GM12874 (cell line): Measurements from ENCODE around the gene DZIP1.

Experiments used
- TF ChIP-seq, protein P1 (sequence below): IDR thresholded peaks from 2 replicates; pipeline ENCODE4 v1.5.1; 2011; ENCODE audit warnings: low read depth, mild to moderate bottlenecking, control low read depth, low read length, moderate library complexity; ENCODE audit not compliant: insufficient read depth

Gene DZIP1

GRCh38 chr13:95641291-95642027 is 3.0 kb downstream of the DZIP1 start:
- TF ChIP-seq, protein P1, sequence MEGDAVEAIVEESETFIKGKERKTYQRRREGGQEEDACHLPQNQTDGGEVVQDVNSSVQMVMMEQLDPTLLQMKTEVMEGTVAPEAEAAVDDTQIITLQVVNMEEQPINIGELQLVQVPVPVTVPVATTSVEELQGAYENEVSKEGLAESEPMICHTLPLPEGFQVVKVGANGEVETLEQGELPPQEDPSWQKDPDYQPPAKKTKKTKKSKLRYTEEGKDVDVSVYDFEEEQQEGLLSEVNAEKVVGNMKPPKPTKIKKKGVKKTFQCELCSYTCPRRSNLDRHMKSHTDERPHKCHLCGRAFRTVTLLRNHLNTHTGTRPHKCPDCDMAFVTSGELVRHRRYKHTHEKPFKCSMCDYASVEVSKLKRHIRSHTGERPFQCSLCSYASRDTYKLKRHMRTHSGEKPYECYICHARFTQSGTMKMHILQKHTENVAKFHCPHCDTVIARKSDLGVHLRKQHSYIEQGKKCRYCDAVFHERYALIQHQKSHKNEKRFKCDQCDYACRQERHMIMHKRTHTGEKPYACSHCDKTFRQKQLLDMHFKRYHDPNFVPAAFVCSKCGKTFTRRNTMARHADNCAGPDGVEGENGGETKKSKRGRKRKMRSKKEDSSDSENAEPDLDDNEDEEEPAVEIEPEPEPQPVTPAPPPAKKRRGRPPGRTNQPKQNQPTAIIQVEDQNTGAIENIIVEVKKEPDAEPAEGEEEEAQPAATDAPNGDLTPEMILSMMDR, result no peak

- TF ChIP-seq, protein P1, result no peak
These were observed 7.7 kb downstream of the DZIP1 start for GRCh38 chr13:95636853-95637252.

DNA sequence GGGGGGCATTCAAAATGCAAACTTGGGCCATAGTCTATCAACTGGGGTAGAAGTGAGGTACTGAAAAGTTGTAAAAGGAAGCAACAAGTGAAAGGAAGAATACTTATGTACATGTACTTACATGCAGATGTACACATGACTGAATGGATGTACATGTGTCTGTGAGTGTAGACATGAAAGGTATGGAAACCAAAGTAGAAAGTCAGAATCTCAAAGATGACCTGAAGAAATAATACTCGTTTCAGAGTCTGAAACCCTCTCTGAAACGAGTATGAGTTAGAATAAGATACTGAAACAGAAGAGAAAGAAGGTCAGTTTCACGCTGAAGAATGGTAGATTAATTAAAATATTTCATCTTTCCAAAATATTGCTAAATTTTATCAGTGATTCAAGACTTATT is 13.9 kb downstream of the DZIP1 start:
- TF ChIP-seq, protein P1, result no peak

DNA sequence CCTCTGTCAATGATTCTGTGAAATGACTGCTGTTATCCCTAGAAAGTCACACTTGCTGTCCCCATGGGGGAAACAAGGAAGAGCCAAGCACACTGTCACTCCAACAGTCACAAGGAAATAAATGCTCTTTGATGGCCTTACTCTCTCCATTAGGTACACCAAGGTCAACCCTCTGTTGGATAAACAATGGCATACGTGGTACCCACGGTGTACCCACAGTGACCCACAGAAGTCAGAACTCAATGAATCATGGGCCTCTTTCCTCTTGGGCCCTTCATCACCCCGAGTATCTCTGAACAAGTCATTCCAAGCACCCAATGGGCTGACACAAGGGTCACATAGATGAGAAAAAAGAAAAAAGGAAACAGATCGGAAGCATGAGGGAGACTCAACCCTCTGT is 15.4 kb downstream of the DZIP1 start:
- TF ChIP-seq, protein P1, result no peak

DNA sequence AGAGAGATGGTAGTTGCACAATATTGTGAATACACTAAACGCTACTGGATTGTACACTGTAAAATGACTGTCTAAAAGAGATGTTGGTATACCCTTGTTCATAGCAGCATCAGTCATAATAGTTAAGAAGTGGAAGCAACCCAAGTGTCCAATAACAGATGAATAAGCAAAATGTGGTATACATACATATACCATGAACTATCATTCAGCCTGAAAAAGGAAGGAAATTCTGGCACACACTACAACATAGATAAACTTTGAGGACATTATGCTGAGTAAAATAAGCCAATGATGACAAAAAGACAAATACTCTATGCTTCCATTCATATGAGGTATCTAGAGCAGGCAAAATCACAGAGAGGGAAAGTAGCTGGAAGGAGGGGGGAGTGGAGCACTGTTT is 16.0 kb downstream of the DZIP1 start:
- TF ChIP-seq, protein P1, result no peak

DNA sequence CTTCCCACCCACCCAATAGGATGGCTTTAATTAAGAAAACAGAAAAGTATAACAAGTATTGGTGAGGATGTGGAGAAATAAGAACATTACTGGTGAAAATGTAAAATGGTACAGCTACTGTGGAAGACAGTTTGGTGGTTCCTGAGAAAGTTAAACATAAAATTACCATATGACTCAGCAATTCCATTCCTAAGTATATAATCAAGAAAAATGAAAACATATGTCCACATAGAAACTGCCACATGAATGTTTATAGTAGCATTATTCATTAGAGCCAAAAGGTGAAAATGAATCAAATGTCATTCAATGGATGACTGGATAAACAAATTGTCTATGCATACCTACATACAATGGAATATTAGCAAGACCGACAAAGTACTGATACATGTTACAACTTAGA is 16.9 kb downstream of the DZIP1 start:
- TF ChIP-seq, protein P1, result no peak

DNA sequence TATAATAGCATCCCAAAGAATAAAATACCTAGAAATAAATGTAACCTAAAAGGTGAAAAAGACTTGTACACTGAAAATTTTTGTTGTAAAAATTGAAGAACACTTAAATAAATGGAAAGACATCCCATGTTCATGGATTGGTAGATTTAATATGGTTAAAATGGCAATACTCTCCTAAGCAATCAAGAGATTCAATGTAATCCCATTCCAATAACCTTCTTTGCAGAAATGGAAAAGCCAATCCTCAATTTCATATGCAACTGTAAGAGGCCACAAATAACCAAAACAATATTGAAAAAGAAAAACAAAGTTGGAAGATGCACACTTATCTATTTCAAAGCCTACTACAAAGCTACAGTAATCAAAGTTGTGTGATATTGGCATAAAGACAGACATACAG is 17.7 kb downstream of the DZIP1 start:
- TF ChIP-seq, protein P1, result no peak
